CD8-positive, alpha-beta memory T cell (primary cell): ENCODE results near the gene MAP3K5. TPM values are rescaled to one million over a fixed set of nuclear protein-coding genes. Genes with fewer than 3 reads are reported as not detected.

ENCODE experiments used
- CTCF ChIA-PET: fragments of 350-600 bp; sonication (Branson Sonifier 250); formaldehyde crosslinking; loops from one replicate; lab custom pipeline; 2021; ENCODE audit warnings: antibody characterized with exemption; lab: Charles Lee
- POLR2A ChIA-PET: fragments of 350-600 bp; sonication (Branson Sonifier 250); formaldehyde crosslinking; loops from one replicate; lab custom pipeline; 2021; ENCODE audit warnings: antibody characterized with exemption; lab: Charles Lee
- DNase-seq, 5 donors: peaks; one replicate each; pipeline versions ENCODE4 v3.0.0 to v3.0.0-alpha.2; 2020 to 2022; ENCODE audit warnings: mixed read lengths in 1 of 5
- H3K27ac ChIP-seq: one replicate; pipeline ENCODE4 v1.7.0; 2013; ENCODE audit warnings: low read depth, mild to moderate bottlenecking, low read length, moderate library complexity
- H3K27me3 ChIP-seq: 2 replicates; pipeline ENCODE4 v1.7.0; 2013; ENCODE audit warnings: low read length, mild to moderate bottlenecking; ENCODE audit not compliant: insufficient read depth, poor library complexity, severe bottlenecking
- H3K36me3 ChIP-seq: 2 replicates; pipeline ENCODE4 v1.7.0; 2013; ENCODE audit warnings: mild to moderate bottlenecking, low read length, moderate library complexity; ENCODE audit not compliant: insufficient read depth
- H3K4me1 ChIP-seq: 2 replicates; pipeline ENCODE4 v1.7.0; 2013; ENCODE audit warnings: mild to moderate bottlenecking, low read length, moderate library complexity; ENCODE audit not compliant: insufficient read depth
- H3K4me3 ChIP-seq: 2 replicates; pipeline ENCODE4 v1.7.0; 2013; ENCODE audit warnings: mild to moderate bottlenecking, low read length
- H3K9me3 ChIP-seq: 2 replicates; pipeline ENCODE4 v1.7.0; 2013; ENCODE audit warnings: mild to moderate bottlenecking, low read length
- H3K27ac Mint-ChIP-seq, 8 donors: one replicate each; pipeline ENCODE4 v1.8.0; 2020 to 2021; ENCODE audit warnings: mixed read lengths in 8 of 8, mild to moderate bottlenecking in 6 of 8, inconsistent platforms in 3 of 8, moderate library complexity in 3 of 8
- H3K27me3 Mint-ChIP-seq, 2 donors: one replicate each; pipeline ENCODE4 v1.8.0; 2020 to 2021; ENCODE audit warnings: mixed read lengths in 2 of 2, mild to moderate bottlenecking in 1 of 2, moderate library complexity in 1 of 2
- H3K36me3 Mint-ChIP-seq, 3 donors: one replicate each; pipeline ENCODE4 v1.8.0; 2020 to 2021; ENCODE audit warnings: mixed read lengths in 3 of 3, inconsistent platforms in 1 of 3, mild to moderate bottlenecking in 1 of 3
- H3K4me1 Mint-ChIP-seq, 3 donors: one replicate each; pipeline ENCODE4 v1.8.0; 2020 to 2021; ENCODE audit warnings: mixed read lengths in 3 of 3, inconsistent platforms in 1 of 3, mild to moderate bottlenecking in 1 of 3
- H3K4me3 Mint-ChIP-seq, 7 donors: one replicate each; pipeline ENCODE4 v1.8.0; 2020 to 2021; ENCODE audit warnings: mixed read lengths in 7 of 7, mild to moderate bottlenecking in 6 of 7, moderate library complexity in 4 of 7, inconsistent platforms in 2 of 7
- H3K9me3 Mint-ChIP-seq, 5 donors: one replicate each; pipeline ENCODE4 v1.8.0; 2020 to 2022; ENCODE audit warnings: mixed read lengths in 5 of 5, mild to moderate bottlenecking in 3 of 5, moderate library complexity in 2 of 5, inconsistent platforms in 1 of 5
- polyA plus RNA-seq: library from polyadenylated mRNA; unstranded; fragments of 300-500 nt; fragmentation: Illumina TruSeq; gene quantifications from one replicate; pipeline ENCODE4 v1.2.3, GENCODE V29; 2021
- total RNA-seq, 2 experiments: library from RNA; stranded (reverse); gene quantifications; one replicate each; pipeline ENCODE4 v1.2.3, GENCODE V29; 2021

Gene MAP3K5
- total and polyA plus RNA-seq, 3 experiments from 2014 or later: 12.6 to 19.9 (median 12.9) TPM

- ChIA-PET POLR2A (no interaction called here), CTCF (interaction anchor here (1.6 to 2.7 kb wide), 3 partner anchors 10 to 63 kb away, joined by 3 to 11 read pairs (median 6); partner anchors contain the start of gene MAP3K5)
- Histone ChIP-seq H3K27ac (no peak overlapping the region), H3K9me3 (no peaks in the 10 kb centered on the region), H3K27me3 (no peaks in the 10 kb centered on the region), H3K36me3 (no peaks in the 10 kb centered on the region), H3K4me1 (no peaks in the 10 kb centered on the region), H3K4me3 (no peak overlapping the region)
- H3K4me3 Mint-ChIP-seq: no peak overlapping the region
- H3K36me3 Mint-ChIP-seq: peaks cover 0 to 9% (median 0%) of the 10 kb centered on the region in 3 donors
- no peaks in the 10 kb centered on the region for H3K9me3 Mint-ChIP-seq
- H3K27me3 Mint-ChIP-seq: no peaks in the 10 kb centered on the region
- peak overlapping the region in 2 of 8 donors; percentile 20 to 66 for H3K27ac Mint-ChIP-seq
- H3K4me1 Mint-ChIP-seq: peaks cover 48 to 81% (median 69%) of the 10 kb centered on the region in 3 donors
- no peak for DNase-seq
These were observed 63.2 kb downstream of the MAP3K5 start for GRCh38 chr6:136728976-136729515.

GRCh38 chr6:136728033-136728939 lies 64.0 kb downstream of the MAP3K5 start:
- H3K9me3 ChIP-seq: no peaks in the 10 kb centered on the region
- DNase-seq: no peak
- POLR2A ChIA-PET: no interaction called here
- no peaks in the 10 kb centered on the region for H3K27me3 ChIP-seq
- H3K27ac Mint-ChIP-seq: peak overlapping the region in 1 of 8 donors; percentile 20
- no peaks in the 10 kb centered on the region for H3K36me3 ChIP-seq
- H3K4me3 Mint-ChIP-seq: no peak overlapping the region
- peaks cover 5% of the 10 kb centered on the region for H3K4me1 ChIP-seq
- H3K27me3 Mint-ChIP-seq: no peaks in the 10 kb centered on the region
- H3K27ac ChIP-seq: no peak overlapping the region
- H3K36me3 Mint-ChIP-seq: peaks cover 0 to 9% (median 0%) of the 10 kb centered on the region in 3 donors
- H3K4me1 Mint-ChIP-seq: peaks cover 49 to 80% (median 69%) of the 10 kb centered on the region in 3 donors
- CTCF ChIA-PET: interaction anchor here (1.6 to 2.7 kb wide), 3 partner anchors 9 to 64 kb away, joined by 3 to 11 read pairs (median 6); partner anchors contain the start of gene MAP3K5
- no peak overlapping the region for H3K4me3 ChIP-seq
- H3K9me3 Mint-ChIP-seq: no peaks in the 10 kb centered on the region

GRCh38 chr6:136726837-136727557 lies 65.3 kb downstream of the MAP3K5 start:
- Histone ChIP-seq H3K27me3 (no peaks in the 10 kb centered on the region), H3K4me1 (peaks cover 5% of the 10 kb centered on the region), H3K9me3 (no peaks in the 10 kb centered on the region), H3K4me3 (no peak overlapping the region), H3K27ac (no peak overlapping the region), H3K36me3 (no peaks in the 10 kb centered on the region)
- ChIA-PET CTCF (no interaction called here), POLR2A (no interaction called here)
- Mint-ChIP-seq H3K4me1 (peaks cover 47 to 70% (median 67%) of the 10 kb centered on the region in 3 donors), H3K36me3 (peaks cover 0 to 9% (median 0%) of the 10 kb centered on the region in 3 donors), H3K27ac (no peak overlapping the region), H3K4me3 (no peak overlapping the region), H3K9me3 (peaks cover 0 to 1% (median 0%) of the 10 kb centered on the region in 5 donors), H3K27me3 (no peaks in the 10 kb centered on the region)
- DNase-seq: no peak

GRCh38 chr6:136725124-136725523 lies 67.2 kb downstream of the MAP3K5 start:
- H3K36me3 Mint-ChIP-seq: peaks cover 3 to 5% (median 4%) of the 10 kb centered on the region in 3 donors
- H3K27ac Mint-ChIP-seq: peak overlapping the region in 2 of 8 donors; percentile 8 to 26
- Histone ChIP-seq H3K9me3 (no peaks in the 10 kb centered on the region), H3K36me3 (no peaks in the 10 kb centered on the region), H3K27me3 (no peaks in the 10 kb centered on the region), H3K4me3 (no peak overlapping the region), H3K27ac (no peak overlapping the region), H3K4me1 (peaks cover 5% of the 10 kb centered on the region)
- DNase-seq: no peak
- CTCF ChIA-PET: interaction anchor here (1.1 kb wide), 1 partner anchor 67 kb away, joined by 4 read pairs; the partner anchor contains the start of gene MAP3K5
- peaks cover 0 to 4% (median 2%) of the 10 kb centered on the region in 5 donors for H3K9me3 Mint-ChIP-seq
- POLR2A ChIA-PET: interaction anchor here (0.6 kb wide), 1 partner anchor 1669 kb away, joined by 6 read pairs; no protein-coding TSS in a partner anchor
- H3K4me3 Mint-ChIP-seq: no peak overlapping the region
- H3K4me1 Mint-ChIP-seq: peaks cover 52 to 64% (median 62%) of the 10 kb centered on the region in 3 donors
- no peaks in the 10 kb centered on the region for H3K27me3 Mint-ChIP-seq

- H3K36me3 Mint-ChIP-seq: peaks cover 3 to 14% (median 5%) of the 10 kb centered on the region in 3 donors
- peak; percentile 7 to 61 (median 23) for DNase-seq
- H3K4me3 ChIP-seq: no peak overlapping the region
- no peaks in the 10 kb centered on the region for H3K9me3 ChIP-seq
- H3K36me3 ChIP-seq: no peaks in the 10 kb centered on the region
- peaks cover 0 to 4% (median 2%) of the 10 kb centered on the region in 5 donors for H3K9me3 Mint-ChIP-seq
- peaks cover 5% of the 10 kb centered on the region for H3K4me1 ChIP-seq
- ChIA-PET CTCF (interaction anchor here (0.8 to 2.0 kb wide), 4 partner anchors 40 to 79 kb away, joined by 3 to 21 read pairs (median 8); partner anchors contain the start of gene MAP3K5), POLR2A (interaction anchor here (0.6 to 1.2 kb wide), 4 partner anchors 12 to 1358 kb away, joined by 3 to 9 read pairs (median 5); partner anchors contain the start of gene MAP3K5)
- H3K27ac ChIP-seq: no peak overlapping the region
- no peaks in the 10 kb centered on the region for H3K27me3 ChIP-seq
- peak overlapping the region in 4 of 7 donors; percentile 20 to 74 (median 44) for H3K4me3 Mint-ChIP-seq
- H3K27ac Mint-ChIP-seq: peak overlapping the region in 7 of 8 donors; percentile 4 to 80 (median 45)
- H3K4me1 Mint-ChIP-seq: peaks cover 50 to 64% (median 57%) of the 10 kb centered on the region in 3 donors
- no peaks in the 10 kb centered on the region for H3K27me3 Mint-ChIP-seq
These were observed 68.5 kb downstream of the MAP3K5 start for GRCh38 chr6:136723780-136724179.

GRCh38 chr6:136721467-136721866 lies 70.8 kb downstream of the MAP3K5 start:
- no peak overlapping the region for H3K4me3 Mint-ChIP-seq
- Histone ChIP-seq H3K4me3 (no peak overlapping the region), H3K27me3 (no peaks in the 10 kb centered on the region), H3K27ac (no peak overlapping the region), H3K36me3 (no peaks in the 10 kb centered on the region), H3K9me3 (no peaks in the 10 kb centered on the region), H3K4me1 (peaks cover 5% of the 10 kb centered on the region)
- H3K36me3 Mint-ChIP-seq: peaks cover 3 to 20% (median 5%) of the 10 kb centered on the region in 3 donors
- H3K9me3 Mint-ChIP-seq: peaks cover 0 to 4% (median 2%) of the 10 kb centered on the region in 5 donors
- CTCF ChIA-PET: interaction anchor here (1.1 to 3.3 kb wide), 2 partner anchors 43 to 71 kb away, joined by 3 to 11 read pairs; partner anchors contain the start of gene MAP3K5
- DNase-seq: no peak
- H3K27me3 Mint-ChIP-seq: no peaks in the 10 kb centered on the region
- peak overlapping the region in 1 of 8 donors; percentile 50 for H3K27ac Mint-ChIP-seq
- H3K4me1 Mint-ChIP-seq: peaks cover 58 to 67% (median 66%) of the 10 kb centered on the region in 3 donors
- POLR2A ChIA-PET: interaction anchor here (0.7 to 1.4 kb wide), 2 partner anchors 71 to 73 kb away, joined by 3 to 5 read pairs; partner anchors contain the start of gene MAP3K5
